ENCODE data around the gene TMEM101.
"Not testable (repeated sequence)": the region's sequence is repeated elsewhere in the genome, so short reads cannot be mapped to it uniquely, and the experiment has no call there.

The TMEM101 gene

GRCh38 chr17:44053125-44053872, 38.5 kb upstream of the TMEM101 start:
- no peak overlapping the region for H3K4me3 ChIP-seq (ENCODE audit: low read depth, low read length)
- in situ Hi-C loops (cut with HindIII; ENCODE audit: low pct_ligation_motif_present, low sequenced_read_pairs): no loop called here
- peaks cover 52% of the 10 kb centered on the region for H3K36me3 ChIP-seq (replicated peaks)
- H3K27me3 ChIP-seq (replicated peaks): no peaks in the 10 kb centered on the region
- no peak for TF ChIP-seq CTCF (IDR thresholded peaks at IDR 0.05; ENCODE audit: low read depth, low read length, missing control alignments)
- no peak for DNase-seq
- H3K27ac ChIP-seq: no peak overlapping the region

DNA sequence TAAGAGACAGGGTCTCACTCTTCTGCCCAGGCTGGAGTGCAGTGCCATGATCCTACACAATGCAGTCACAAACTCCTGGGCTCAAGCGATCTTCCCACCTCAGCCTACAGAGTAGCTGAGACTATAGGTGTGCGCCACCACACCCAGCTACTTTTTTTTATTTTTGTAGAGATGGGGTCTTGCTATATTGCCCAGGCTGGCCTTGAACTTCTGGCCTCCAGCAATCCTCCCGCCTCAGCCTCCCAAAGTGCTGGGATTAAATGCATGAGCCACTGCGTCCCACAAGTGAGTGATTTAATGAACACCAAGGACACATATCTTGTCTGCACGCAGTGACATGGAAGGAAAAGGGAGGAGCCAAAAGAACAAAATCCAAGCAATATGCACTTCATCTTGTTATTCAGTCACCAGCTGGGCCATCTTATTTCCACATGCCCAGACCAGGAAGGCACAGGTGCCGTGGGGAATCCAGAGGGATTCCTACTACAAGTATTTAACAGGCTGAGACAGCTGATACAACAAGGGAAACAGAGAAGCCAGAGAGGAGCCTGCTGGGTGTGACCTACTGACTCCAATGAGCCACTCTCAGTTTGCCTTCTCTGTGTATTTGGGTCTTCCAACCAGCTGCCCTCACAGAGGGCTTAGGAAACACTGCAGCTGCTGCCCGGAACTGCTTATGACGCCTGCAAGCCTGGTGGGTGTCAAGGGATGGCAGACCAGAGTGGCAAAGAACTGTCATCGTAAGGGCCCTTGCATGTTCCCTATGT, 34.7 kb upstream of the TMEM101 start:
- TF ChIP-seq CTCF (IDR thresholded peaks at IDR 0.05; ENCODE audit: low read depth, low read length, missing control alignments): no peak

GRCh38 chr17:44046893-44047292, 32.1 kb upstream of the TMEM101 start:
- DNase-seq; in situ Hi-C loops (cut with HindIII; ENCODE audit: low pct_ligation_motif_present, low sequenced_read_pairs): not testable (repeated sequence)

More for the DNA sequence above, 34.7 kb upstream of the TMEM101 start:
- Histone ChIP-seq H3K27ac (no peak overlapping the region), H3K27me3 (replicated peaks) (no peaks in the 10 kb centered on the region), H3K4me3 (ENCODE audit: low read depth, low read length) (no peak overlapping the region), H3K36me3 (replicated peaks) (peaks cover 53% of the 10 kb centered on the region)
- no peak for DNase-seq
- in situ Hi-C loops (cut with HindIII; ENCODE audit: low pct_ligation_motif_present, low sequenced_read_pairs): no loop called here

DNA sequence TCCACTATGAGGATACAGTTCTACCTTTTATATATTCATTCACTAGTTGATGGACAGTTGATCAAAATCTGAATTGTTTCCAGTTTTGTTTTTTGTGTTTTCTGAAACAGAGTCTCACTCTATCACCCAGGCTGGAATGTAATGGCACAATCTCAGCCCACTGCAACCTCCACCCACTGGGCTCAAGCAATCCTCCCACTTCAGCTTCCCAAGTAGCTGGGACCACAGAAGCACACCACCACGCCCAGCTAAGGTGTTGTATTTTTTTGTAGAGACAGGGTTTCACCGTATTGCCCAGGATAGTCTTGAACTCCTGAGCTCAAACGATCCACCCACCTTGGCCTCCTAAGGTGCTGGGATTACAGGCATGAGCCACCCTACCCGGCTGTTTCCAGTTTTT, 30.7 kb upstream of the TMEM101 start:
- no peaks in the 10 kb centered on the region for H3K27me3 ChIP-seq (replicated peaks)
- no peak overlapping the region for H3K4me3 ChIP-seq (ENCODE audit: low read depth, low read length)
- peaks cover 27% of the 10 kb centered on the region for H3K36me3 ChIP-seq (replicated peaks)
- no peak for DNase-seq
- in situ Hi-C loops (cut with HindIII; ENCODE audit: low pct_ligation_motif_present, low sequenced_read_pairs): no loop called here
- H3K27ac ChIP-seq: no peak overlapping the region
- no peak for TF ChIP-seq CTCF (IDR thresholded peaks at IDR 0.05; ENCODE audit: low read depth, low read length, missing control alignments)

More at GRCh38 chr17:44046893-44047292, 32.1 kb upstream of the TMEM101 start:
- peaks cover 40% of the 10 kb centered on the region for H3K36me3 ChIP-seq (replicated peaks)
- not testable (repeated sequence) for H3K4me3 ChIP-seq (ENCODE audit: low read depth, low read length); H3K27ac ChIP-seq; H3K27me3 ChIP-seq (replicated peaks)

DNA sequence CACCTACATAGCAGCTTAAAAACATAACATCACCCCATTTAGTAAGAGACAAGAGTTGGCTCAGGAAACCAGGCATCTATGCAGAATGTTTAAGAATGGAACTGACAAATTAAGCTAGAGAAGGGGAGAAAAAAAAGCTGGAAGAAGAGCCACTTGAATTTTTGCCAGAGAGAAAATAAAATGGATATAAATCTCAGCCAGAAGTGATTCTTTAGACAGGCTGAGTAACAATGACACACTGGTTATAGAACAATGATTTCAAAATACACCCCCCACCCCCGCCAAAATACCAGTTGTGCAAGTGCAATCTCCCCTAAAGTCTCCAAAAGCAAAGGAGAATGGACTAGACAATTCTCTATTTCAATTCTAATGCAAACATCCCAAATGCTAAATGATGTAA, 29.3 kb upstream of the TMEM101 start:
- no peak overlapping the region for H3K27ac ChIP-seq
- DNase-seq: peak; percentile 20
- H3K4me3 ChIP-seq (ENCODE audit: low read depth, low read length): no peak overlapping the region
- no peak for TF ChIP-seq CTCF (IDR thresholded peaks at IDR 0.05; ENCODE audit: low read depth, low read length, missing control alignments)
- in situ Hi-C loops (cut with HindIII; ENCODE audit: low pct_ligation_motif_present, low sequenced_read_pairs): no loop called here
- no peaks in the 10 kb centered on the region for H3K27me3 ChIP-seq (replicated peaks)
- H3K36me3 ChIP-seq (replicated peaks): peaks cover 21% of the 10 kb centered on the region

GRCh38 chr17:44043272-44043696, 28.5 kb upstream of the TMEM101 start:
- in situ Hi-C loops (cut with HindIII; ENCODE audit: low pct_ligation_motif_present, low sequenced_read_pairs): no loop called here
- Histone ChIP-seq H3K36me3 (replicated peaks) (peaks cover 19% of the 10 kb centered on the region), H3K27ac (no peak overlapping the region), H3K4me3 (ENCODE audit: low read depth, low read length) (no peak overlapping the region), H3K27me3 (replicated peaks) (no peaks in the 10 kb centered on the region)
- DNase-seq: no peak
- no peak for TF ChIP-seq CTCF (IDR thresholded peaks at IDR 0.05; ENCODE audit: low read depth, low read length, missing control alignments)
